Thyroid gland (tissue), 4 donors: ENCODE data around the gene VAV3.

Source experiments
- POLR2A ChIP-seq, 2 donors: fragments of 450-650 bp; IDR thresholded peaks; one replicate each; pipeline ENCODE4 v1.6.1; 2017; ENCODE audit warnings: antibody characterized with exemption in 2 of 2, mild to moderate bottlenecking in 2 of 2, moderate library complexity in 1 of 2
- TF ChIP-seq, protein P1 (sequence below), 6 experiments: fragments of 200-600 bp in 3 of 6; fragments of 450-650 bp in 3 of 6; sonication (generic) in 3 of 6; IDR thresholded peaks; one replicate each; pipeline ENCODE4 v1.5.1; 2016 to 2019; ENCODE audit warnings: antibody characterized with exemption in 6 of 6, mild to moderate bottlenecking in 2 of 6, inconsistent platforms in 1 of 6, moderate library complexity in 1 of 6

DNA sequence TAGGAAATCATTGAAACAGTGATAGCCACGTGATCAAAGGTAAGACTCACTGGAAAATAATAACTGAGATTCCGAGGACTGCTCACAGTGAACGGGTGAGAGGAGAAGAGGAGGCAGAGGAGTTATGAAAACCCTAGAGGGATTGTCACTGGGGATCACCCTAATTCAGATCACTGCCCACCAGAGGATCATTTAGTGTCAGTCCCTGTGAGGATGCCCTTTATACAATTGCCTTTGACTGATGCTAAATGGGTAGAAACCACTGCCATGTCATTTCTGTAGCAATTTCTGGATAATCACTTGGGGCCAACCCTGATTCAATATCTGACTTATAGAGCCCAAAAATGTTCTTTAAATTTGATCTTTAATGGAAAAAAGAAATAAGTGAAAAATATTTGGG is 14.1 kb upstream of the VAV3 start:
- TF ChIP-seq, protein P1, sequence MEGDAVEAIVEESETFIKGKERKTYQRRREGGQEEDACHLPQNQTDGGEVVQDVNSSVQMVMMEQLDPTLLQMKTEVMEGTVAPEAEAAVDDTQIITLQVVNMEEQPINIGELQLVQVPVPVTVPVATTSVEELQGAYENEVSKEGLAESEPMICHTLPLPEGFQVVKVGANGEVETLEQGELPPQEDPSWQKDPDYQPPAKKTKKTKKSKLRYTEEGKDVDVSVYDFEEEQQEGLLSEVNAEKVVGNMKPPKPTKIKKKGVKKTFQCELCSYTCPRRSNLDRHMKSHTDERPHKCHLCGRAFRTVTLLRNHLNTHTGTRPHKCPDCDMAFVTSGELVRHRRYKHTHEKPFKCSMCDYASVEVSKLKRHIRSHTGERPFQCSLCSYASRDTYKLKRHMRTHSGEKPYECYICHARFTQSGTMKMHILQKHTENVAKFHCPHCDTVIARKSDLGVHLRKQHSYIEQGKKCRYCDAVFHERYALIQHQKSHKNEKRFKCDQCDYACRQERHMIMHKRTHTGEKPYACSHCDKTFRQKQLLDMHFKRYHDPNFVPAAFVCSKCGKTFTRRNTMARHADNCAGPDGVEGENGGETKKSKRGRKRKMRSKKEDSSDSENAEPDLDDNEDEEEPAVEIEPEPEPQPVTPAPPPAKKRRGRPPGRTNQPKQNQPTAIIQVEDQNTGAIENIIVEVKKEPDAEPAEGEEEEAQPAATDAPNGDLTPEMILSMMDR (IDR thresholded peaks at IDR 0.05) = no peak
- TF ChIP-seq POLR2A (IDR thresholded peaks at IDR 0.05) = no peak
